UCSD-AML1 (cell line): ENCODE data around the gene HOOK2.
A peak's percentile ranks its signal among the peaks of the same experiment; 100 is the strongest.

Experiments
- DNase-seq: peaks from one replicate; lab custom pipeline; 2025; ENCODE audit not compliant: unreplicated experiment; lab: John Stamatoyannopoulos, UW

The HOOK2 gene

DNA sequence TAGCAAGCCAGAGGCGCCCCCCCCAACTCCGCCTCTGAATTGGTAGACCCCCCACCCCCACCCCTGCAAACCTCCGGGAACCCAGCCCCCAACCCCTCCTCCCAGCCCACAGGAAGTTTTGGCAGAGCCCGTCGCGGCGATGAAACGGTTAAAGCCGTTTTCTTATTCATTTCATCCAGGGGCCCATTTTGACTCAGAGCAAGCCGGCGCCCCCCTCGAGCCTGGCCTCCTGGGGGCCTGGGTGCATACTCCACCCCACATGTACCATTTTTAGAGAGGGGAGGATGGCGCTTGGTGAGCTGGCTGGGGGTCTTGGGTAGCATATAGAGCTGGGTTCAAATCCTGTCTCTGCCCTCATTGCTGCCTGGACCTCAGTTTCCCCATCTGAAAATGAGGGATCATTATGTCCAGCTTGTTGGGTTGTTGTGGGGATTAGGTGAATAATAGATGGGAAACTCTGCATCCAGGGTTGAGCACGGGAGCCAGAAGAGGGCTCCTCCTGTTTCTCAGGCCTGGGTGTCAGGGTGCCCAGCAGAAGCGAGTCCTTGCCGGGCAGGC lies 8.0 kb upstream of the HOOK2 start:
- no peak for DNase-seq

DNA sequence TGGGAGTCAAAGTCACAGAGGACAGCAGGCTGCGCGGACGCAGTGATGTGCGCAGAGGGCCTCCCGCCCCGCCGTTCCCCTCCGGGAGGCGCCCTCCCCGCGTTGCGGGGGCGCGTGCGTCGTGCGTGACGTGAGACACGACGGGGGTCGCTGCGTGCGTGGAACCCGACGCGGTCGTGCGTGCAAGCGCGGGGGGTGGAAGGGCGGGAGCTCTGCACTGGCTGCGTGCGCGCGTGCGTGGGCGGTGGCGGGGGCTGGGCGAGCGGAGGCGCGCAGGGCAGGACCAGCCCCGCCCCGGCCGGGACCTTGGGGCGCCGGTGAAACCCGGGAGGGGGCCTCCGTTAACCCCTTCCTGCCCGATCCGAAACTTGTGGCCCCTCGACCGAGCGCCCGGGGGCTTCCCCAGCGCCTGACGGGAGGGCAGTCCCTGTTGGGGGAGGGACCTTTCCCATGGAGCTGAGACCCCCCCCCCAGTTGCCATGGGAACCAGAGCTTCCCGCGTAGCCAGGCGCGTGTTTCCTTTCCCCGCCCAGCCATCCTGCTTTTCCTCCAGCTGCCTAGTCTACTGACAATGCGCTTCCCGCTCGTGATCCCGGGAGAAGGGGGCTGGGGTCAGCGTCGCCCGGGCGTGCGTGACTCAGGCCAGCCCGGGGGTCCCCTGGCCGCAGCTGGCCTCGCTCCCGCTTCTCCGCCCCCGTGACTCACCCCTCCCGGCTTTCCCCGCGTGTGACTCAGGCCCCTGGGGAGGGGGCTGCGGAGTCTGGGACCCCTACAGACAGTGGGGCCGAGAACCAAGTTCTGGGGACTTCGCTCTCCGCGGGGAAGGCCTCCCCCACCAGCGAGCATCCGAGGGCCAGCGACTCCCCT lies 7.3 kb upstream of the HOOK2 start:
- peak; percentile 89 for DNase-seq

DNA sequence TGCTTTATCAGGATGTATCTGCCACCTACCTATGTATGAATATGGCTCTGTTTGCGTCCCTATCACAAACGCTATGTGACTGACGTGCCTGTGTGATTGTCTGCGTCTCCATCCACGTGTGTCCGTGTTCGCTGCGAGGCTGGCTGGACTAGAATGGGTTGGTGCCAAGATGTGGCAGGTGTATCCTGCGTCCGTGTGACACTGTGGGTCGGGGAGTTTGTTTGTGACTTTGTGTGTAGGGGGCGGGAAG lies 6.7 kb upstream of the HOOK2 start:
- DNase-seq, result no peak

DNA sequence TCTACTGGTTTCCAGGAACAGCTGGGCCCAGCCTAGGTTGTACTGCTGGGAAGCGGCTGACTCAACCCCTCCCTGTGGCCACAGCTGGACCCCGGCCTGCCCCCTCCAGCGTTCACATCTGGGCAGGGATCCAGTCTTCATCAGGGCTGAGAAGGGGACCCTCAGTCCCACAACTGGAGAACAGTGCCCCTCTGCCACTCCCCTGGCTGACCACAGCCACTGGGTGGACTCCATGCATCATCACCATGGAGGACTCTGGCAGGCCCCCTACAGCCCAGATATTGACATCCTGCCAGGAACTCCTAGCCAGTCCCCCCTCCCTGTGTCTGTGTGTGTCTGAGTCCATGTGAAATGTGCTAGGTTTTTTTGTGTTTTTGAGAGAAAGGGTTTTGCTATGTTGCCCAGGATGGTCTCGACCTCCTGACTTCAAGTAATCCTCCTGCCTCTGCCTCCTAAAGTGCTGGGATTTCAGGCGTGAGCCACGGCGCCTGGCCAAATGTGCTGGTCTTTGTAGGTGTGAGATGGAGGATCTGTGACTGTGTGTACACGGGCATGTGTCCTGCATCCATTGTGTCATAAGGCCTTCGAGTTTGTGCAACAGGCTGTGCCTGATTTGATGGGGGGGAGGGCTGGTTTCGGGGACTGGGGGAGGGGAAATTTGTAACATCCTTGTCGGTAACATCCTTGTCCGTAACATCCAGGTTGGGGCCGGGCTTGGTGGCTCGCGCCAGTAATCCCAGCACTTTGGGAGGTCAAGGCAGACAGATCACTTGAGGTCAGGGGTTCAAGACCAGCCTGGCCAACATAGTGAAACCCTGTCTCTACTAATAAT lies 4.0 kb upstream of the HOOK2 start:
- peak; percentile 59 for DNase-seq

DNA sequence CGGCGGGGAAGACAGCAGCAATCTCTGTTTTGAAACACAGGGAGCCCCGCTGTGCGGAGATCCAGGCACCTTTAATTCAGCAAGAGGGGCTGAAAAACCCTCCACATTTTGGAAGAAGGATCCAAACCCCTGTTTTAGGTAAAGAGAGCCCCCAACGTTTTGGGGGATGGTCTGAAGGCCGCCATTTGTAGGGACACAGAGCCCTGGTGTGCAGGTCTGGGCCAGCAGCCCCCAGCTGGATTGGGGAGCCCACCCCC lies 3.5 kb upstream of the HOOK2 start:
- DNase-seq, result no peak

DNA sequence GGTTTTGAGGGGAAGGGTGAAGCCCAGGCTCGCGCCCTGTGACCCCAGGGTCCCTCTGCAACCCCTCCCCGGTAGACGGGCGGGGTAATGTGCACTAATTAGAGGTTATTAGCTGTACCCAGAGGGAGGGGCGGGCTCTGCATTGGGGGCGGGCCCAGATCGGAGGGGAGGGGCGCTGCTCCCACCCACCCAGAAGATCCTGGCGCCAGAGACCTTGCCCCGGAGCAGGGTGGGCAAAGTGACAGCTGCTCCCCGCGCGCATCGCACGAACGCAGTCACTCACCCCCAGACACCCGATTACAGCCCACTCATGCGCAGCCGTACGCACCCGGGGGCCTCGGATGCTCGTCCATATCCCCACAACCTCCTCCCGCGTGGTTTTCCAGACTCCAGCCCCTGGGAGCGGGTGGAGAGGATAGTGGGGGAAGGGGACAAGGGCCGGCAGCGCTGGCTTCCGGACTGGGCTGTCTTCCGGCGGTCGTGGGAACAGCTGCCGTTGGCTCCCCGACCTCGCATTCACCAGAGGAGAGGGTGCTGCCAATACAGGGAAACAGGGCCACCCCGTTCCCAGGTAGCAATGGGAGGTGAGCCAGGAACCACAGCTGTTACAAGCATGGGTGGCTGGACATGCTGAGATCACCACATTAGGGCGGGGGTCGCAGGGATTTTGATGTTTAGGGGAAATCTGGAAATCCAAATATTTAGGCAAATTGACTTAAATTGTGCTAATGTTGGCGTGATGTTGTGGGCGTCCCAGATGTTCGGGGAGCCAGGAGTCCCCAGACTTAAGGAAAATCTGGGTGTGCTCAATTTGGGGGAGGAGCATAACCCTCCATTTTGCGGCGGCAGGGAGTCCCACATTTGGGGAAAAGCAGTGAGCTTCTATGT lies 2.9 kb upstream of the HOOK2 start:
- peak; percentile 85 for DNase-seq

DNA sequence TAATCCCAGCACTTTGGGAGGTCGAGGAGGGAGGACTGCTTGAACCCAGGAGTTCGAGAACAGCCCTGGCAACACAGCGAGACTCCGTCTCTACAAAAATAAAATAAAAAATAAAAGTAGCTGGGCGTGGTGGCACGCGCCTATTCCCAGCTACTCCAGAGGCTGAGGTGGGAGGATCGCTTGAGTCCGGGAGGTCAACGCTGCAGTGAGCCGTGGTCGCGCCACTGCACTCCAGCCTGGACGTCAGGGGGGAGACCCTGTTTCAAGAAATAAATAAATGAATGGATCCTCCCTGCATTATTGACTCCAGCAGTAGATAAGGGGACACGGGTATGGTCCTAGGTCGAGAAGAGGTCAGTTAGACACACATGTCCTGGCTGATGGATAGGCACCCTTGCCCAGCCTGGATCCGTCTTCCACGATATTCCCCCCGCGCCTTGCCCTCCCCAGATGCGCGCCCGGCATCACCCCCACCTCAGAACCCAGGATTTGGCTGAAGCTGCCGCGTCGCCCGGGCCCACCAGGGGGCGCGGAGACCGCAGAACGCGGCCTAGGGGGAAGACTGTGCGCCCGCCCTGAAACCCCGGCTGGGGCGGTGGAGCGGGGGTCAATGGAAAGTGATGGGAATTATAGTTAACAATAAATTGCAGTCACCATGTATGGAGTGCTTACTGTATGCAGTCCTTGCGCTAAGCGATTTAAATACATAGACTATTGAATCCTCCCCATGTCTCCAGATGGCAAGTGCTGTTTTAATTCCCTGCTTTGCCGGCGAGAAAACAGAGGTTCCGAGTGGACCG lies 2.1 kb upstream of the HOOK2 start:
- DNase-seq, result peak; percentile 86

DNA sequence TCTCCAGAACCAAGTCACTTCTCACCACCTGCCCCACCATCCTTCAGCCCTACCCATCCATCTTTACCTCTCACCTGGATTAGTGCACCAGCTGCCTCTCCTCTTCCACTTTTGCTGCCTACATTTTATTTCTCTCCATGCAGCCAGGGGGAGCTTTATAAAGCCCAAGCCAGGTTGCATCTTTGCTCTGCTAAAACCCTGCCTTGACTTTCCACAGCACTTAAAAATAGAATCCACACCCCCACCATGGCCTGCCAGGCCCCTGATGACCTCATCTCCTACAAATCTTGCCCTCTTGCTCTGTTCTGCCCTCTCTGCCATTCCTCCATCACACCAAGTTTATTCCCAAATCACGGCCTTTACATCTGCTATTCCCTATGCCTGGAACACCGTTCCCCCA lies 1.8 kb downstream of the HOOK2 start:
- no peak for DNase-seq

DNA sequence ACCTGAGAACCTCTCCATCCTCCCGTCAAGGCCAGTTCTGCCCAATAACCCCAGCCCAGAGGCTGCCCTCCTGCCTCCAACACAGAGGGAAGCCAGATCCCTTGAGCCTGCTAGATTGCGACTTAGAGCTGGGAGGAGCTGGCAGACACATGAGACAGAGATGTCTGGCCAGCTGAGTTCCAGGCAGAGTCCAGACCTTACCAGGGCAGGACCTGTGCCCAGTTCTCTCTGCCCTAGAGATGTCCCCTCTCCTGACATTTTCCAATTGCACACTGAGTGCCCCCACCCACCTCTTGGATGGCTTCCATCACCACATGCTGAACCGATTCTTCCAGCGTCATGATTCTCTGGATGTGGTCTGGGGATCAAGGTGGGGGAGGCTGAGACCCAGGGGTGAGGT lies 3.0 kb downstream of the HOOK2 start:
- DNase-seq, result no peak

DNA sequence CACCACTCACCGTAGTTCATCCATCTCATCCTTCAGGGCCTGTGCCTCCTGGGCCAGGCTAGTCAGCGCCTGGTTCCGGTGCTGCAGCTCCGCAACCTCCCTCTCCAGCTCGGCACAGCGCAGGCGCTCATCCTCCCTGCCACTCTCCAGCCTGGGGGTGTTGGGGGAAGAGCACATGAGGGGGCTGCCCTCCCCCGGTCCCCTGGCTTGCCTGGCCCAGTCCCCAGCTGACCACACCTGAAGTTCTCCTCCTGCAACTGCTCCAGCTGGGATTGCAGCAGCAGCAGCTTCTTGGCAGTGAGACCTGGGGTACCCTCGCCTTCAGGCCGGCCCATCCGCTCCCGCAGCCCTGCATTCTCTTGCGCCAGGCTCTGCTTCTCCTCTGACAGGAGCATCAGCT lies 4.4 kb downstream of the HOOK2 start:
- DNase-seq, result no peak

DNA sequence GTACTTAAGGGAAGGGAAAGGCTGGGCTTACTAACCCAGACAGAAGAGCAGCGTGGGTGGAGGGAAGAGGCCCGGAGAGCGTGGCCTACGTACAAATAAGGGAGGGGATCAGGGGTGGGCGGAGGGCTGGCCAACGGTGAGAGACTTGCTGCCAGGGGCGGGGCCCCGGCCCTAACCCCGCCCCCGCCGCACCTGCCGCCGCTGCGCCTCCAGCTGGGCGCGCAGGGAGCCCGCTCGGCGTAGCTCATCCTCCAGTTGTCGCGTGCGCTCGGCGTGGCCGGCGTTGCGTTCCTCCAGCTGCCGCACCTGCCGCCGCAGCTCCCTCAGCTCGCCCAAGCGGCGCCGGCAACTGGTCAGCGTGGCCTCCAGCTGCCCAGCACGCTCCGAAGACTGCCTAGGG lies 5.7 kb downstream of the HOOK2 start:
- DNase-seq, result no peak

DNA sequence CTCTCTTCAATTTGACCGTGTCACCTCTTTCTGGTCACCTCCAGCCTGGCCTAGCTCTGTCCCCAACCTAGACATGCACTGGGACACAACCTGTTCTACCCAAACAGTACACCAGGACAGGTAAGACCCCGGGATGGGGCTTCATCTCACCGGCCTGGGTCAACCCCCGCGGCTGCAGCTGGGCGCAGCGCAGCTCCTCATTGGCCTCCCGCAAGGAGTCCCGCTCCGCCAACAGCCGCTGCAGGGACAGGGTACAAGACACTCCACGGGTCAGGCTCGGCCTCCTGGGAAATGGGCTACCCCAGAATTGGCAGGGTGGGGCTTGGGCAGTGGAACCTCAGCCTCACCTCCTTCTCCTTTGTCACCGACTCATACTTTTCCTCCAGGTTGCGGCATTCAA lies 7.7 kb downstream of the HOOK2 start:
- DNase-seq, result no peak

DNA sequence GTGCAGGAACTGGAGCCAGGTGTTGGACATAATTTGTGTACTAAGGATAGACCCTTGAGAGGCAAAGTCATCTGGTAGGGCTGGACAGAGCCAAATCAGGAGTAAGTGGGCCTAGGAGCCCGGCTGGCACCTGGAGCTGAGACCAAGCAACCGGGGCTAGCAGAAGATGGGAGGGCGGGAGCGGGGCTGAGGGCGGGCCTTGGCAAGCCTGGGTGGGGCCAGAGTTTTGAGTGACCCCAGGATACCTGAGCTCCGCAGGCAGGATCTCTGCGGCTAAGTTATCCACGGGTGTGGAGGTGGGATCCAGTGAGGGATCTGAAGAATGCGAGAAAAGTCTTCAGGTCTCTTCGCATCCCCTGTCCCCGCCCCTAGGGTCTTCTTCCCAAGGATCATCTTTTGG lies 8.2 kb downstream of the HOOK2 start:
- no peak for DNase-seq

DNA sequence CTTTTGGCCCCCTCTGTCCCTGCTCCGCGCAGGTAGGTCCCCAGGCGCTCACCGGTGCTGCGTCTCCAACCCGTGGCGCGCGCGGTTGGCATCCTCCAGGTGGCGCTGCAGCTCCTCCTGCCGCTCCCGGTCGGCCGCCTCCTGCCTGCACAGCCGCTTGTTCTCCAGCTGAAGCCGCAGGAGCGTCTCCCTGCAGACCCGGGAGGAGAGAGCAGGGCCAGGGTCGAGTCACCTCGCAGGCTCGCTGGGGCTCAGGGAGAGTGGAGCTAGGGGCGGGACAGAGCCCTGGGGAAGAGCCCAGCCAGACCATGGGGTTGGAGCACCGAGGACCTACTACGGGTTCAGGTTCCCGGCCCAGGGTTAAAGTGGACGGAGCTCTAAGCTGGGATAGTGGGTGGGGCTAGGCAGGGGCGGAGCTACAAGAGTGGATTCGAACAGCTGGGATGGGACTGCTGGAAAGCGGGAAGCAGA lies 9.3 kb downstream of the HOOK2 start:
- peak; percentile 83 for DNase-seq

DNA sequence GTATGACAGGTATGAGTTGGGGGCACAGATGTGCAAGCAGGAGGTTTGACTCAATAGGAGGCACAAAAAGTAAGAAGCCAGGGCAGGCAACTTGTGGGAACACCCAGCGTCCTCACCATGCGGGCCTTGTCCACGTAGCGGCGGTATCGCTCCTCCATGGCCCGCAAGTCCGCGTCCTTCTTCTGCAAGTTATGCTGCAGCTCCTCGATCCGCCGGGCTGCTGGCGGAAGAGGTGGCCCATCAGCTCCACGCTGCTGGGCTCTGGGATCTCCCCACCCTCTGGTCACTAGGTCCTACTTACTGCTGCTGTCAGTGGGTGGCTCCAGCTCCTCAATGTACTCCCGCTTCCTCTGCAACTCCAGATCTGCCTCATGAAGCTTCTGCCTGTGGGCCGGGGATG lies 10.7 kb downstream of the HOOK2 start:
- no peak for DNase-seq

DNA sequence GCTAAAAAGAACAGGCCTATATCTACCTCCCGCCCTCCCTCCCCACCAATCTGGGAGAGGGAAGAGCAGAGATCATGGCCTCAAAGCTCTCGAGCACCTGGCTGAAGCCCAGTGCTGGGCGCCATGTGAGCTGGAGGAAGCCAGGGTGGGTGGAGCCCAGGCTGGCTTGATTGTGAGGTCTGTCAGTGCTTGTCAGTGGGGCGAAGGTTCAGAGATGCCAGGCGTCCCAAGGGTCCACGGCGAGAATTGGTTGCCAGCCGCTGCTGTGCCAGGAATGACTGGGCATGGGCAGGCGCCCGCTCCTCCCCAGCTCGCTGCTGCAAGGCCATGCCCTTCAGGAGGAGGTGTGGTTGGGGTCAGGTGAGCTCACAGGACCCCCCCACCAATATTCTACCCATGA lies 12.3 kb downstream of the HOOK2 start:
- no peak for DNase-seq

DNA sequence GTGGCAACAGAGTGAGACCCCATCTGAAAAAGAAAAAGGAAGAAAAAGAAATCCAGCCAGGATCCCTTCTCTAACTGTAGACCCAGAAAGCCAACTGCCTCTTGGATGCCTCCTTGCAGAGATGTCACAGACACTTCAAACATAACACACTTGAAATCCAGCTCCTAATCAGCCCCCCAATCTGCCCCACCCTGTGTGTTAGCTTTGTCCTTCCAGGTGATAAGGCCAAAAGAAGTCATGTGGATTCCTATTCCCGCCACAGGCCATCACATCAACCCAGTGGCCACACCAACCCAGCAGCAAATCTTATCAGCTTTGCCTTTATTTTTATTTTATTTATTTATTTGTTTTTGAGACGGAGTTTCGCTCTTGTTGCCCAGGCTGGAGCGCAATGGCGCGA lies 15.7 kb downstream of the HOOK2 start:
- DNase-seq, result no peak

DNA sequence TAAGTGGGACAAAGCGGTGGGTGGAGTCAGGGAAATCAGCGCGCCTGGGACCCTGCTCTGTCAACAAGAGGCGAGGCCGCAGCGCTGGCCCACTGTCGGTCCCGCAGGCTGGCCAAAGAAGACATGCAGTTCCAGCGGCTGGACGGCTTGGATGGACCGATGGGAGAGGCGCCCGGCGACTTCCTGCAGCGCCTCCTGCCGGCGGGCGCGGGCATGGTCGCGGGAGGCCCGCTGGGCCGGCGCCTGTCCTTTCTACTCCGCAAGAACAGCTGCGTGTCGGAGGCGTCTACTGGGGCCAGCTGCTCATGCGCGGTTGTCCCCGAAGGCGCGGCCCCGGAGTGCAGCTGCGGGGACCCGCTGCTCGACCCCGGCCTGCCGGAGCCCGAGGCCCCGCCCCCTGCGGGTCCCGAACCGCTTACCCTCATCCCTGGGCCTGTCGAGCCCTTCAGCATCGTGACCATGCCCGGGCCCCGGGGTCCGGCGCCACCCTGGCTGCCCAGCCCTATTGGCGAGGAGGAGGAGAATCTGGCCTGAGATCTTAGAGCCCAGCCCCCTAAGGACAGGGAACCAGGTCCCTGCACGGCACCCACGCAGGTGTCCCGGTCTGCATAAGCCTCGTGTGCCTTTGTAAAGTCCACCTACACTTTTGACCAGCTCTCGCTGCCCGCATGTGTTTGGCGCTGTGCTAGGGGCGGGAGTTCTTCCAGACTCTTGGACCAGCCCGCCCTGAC lies 17.6 kb downstream of the HOOK2 start:
- peak; percentile 78 for DNase-seq

DNA sequence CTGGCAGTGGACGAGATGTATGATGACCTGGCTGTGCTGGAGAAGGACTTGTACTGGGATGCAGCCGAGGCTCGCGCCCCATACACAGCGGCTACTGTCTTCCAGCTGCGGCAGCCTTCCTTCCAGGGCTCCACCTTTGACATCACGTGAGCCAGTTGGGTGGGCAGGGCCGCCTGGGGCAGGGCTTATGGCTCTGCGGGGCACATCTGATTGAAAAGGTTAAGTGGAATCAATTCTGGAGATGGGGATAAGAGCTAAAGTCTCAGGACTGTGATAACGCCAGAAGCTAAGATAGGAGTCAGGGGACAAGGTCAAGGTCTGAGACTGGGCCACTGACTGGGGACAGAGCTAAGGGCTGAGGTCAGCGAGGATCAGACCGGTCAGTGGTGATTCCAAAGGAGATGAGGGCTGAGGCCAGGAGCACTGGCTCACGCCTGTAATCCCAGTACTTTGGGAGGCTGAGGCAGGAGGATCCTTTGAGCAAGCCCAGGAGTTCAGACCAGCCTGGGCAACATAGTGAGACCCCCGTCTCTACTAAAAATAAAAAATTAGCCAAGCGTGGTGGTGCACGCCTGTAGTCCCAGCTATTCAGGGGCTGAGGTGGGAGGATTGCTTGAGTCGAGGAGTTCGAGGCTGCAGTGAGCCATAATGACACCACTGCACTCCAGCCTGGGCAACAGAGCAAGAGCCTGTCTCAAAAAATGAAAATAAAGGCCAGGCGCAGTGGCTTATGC lies 19.0 kb downstream of the HOOK2 start:
- no peak for DNase-seq
